IMR-90 (cell line): Measurements from ENCODE around the gene GMPPA. TPM values are rescaled to one million over a fixed set of nuclear protein-coding genes. Genes with fewer than 3 reads are reported as not detected.

Source experiments
- ATAC-seq: fragments of 200-7000 bp; cut with Tn5 transposase; 2 replicates; pipeline ENCODE4 v1.9.1; 2020; ENCODE audit warnings: low read depth, mild to moderate bottlenecking, moderate library complexity
- BruUV-seq: library from RNA; stranded (reverse); fragments of 400-500 nt; replicated peaks from 2 replicates; lab custom pipeline; 2021; lab: Mats Ljungman, UMichigan
- CTCF ChIA-PET: fragments of 300-600 bp; formaldehyde crosslinking; extraction: SDS; loops from one replicate; lab custom pipeline; 2021; ENCODE audit warnings: antibody characterized with exemption; lab: Yijun Ruan, JAX
- POLR2A ChIA-PET: fragments of 300-600 bp; sonication (Branson Sonifier 250); formaldehyde crosslinking; loops from one replicate; lab custom pipeline; 2022; ENCODE audit warnings: antibody characterized with exemption; ENCODE audit not compliant: unreplicated experiment; lab: Charles Lee
- DNase-seq: peaks from one replicate; pipeline ENCODE4 v3.0.0; 2013
- H2AFZ ChIP-seq: replicated peaks from 2 replicates; pipeline ENCODE3; 2013; ENCODE audit warnings: low read length, mild to moderate bottlenecking; ENCODE audit not compliant: poor library complexity
- H2AK5ac ChIP-seq: 2 replicates; pipeline ENCODE4 v1.6.1; 2013; ENCODE audit warnings: low read depth, low read length, inconsistent platforms
- H2AK9ac ChIP-seq: replicated peaks from 2 replicates; pipeline ENCODE3; 2013; ENCODE audit warnings: mild to moderate bottlenecking, low read depth, low read length, moderate library complexity; ENCODE audit not compliant: poor library complexity
- H2BK120ac ChIP-seq: 2 replicates; pipeline ENCODE4 v1.6.1; 2013; ENCODE audit warnings: low read depth, low read length, inconsistent platforms
- H2BK15ac ChIP-seq: 3 replicates; pipeline ENCODE4 v1.6.1; 2013; ENCODE audit warnings: low read depth, low read length, inconsistent platforms
- H2BK20ac ChIP-seq: 2 replicates; pipeline ENCODE4 v1.6.1; 2013; ENCODE audit warnings: low read depth, mild to moderate bottlenecking, inconsistent platforms, low read length, moderate library complexity
- H2BK5ac ChIP-seq: 2 replicates; pipeline ENCODE4 v1.6.1; 2013; ENCODE audit warnings: mild to moderate bottlenecking, low read depth, low read length, inconsistent platforms; ENCODE audit not compliant: poor library complexity, severe bottlenecking
- H3K14ac ChIP-seq: replicated peaks from 2 replicates; pipeline ENCODE4 v1.6.1; 2013; ENCODE audit warnings: low read depth, low read length, inconsistent platforms
- H3K18ac ChIP-seq: 2 replicates; pipeline ENCODE4 v1.6.1; 2013; ENCODE audit warnings: low read depth, low read length, control low read depth
- H3K23ac ChIP-seq: 2 replicates; pipeline ENCODE4 v1.6.1; 2013; ENCODE audit warnings: low read depth, low read length, inconsistent platforms
- H3K27ac ChIP-seq: 2 replicates; pipeline ENCODE4 v1.5.1; 2013; ENCODE audit warnings: mild to moderate bottlenecking, control low read depth, low read length; ENCODE audit not compliant: insufficient read depth
- H3K27me3 ChIP-seq: 2 replicates; pipeline ENCODE4 v1.6.1; 2013; ENCODE audit warnings: low read length; ENCODE audit not compliant: control insufficient read depth, insufficient read depth
- H3K36me3 ChIP-seq: 2 replicates; pipeline ENCODE4 v1.6.1; 2013; ENCODE audit warnings: low read length, mixed read lengths; ENCODE audit not compliant: control insufficient read depth, insufficient read depth
- H3K4ac ChIP-seq: 2 replicates; pipeline ENCODE4 v1.6.1; 2013; ENCODE audit warnings: low read depth, low read length, inconsistent platforms
- H3K4me1 ChIP-seq: 2 replicates; pipeline ENCODE4 v1.6.1; 2013; ENCODE audit warnings: low read length, mixed read lengths; ENCODE audit not compliant: control insufficient read depth, insufficient read depth
- H3K4me2 ChIP-seq: 2 replicates; pipeline ENCODE4 v1.6.1; 2013; ENCODE audit warnings: low read depth, mild to moderate bottlenecking, control low read depth, low read length, moderate library complexity
- H3K4me3 ChIP-seq: 2 replicates; pipeline ENCODE4 v1.5.1; 2013; ENCODE audit warnings: low read depth, mild to moderate bottlenecking, control low read depth, low read length, moderate library complexity; ENCODE audit not compliant: insufficient read depth
- H3K56ac ChIP-seq: 2 replicates; pipeline ENCODE4 v1.6.1; 2013; ENCODE audit warnings: low read length, inconsistent platforms; ENCODE audit not compliant: insufficient read depth; ENCODE audit errors: extremely low read depth
- H3K79me1 ChIP-seq, 2 experiments: 2 replicates each; pipeline ENCODE4 v1.6.1; 2013; ENCODE audit warnings: low read length in 2 of 2, inconsistent platforms in 1 of 2, low read depth in 1 of 2
- H3K9ac ChIP-seq: 2 replicates; pipeline ENCODE4 v1.6.1; 2013; ENCODE audit warnings: low read depth, low read length, control low read depth
- H3K9me1 ChIP-seq: 2 replicates; pipeline ENCODE4 v1.6.1; 2013; ENCODE audit warnings: low read length, inconsistent platforms; ENCODE audit not compliant: insufficient read depth
- H3K9me3 ChIP-seq: 2 replicates; pipeline ENCODE4 v1.6.1; 2013; ENCODE audit warnings: low read length; ENCODE audit not compliant: control insufficient read depth, insufficient read depth
- H4K20me1 ChIP-seq: 2 replicates; pipeline ENCODE4 v1.6.1; 2013; ENCODE audit warnings: low read length, inconsistent platforms; ENCODE audit not compliant: insufficient read depth
- H4K5ac ChIP-seq: 2 replicates; pipeline ENCODE4 v1.6.1; 2013; ENCODE audit warnings: mild to moderate bottlenecking, low read depth, low read length, control low read depth
- H4K8ac ChIP-seq, 2 experiments: 2 replicates each; pipeline ENCODE4 v1.6.1; 2013; ENCODE audit warnings: low read depth in 2 of 2, low read length in 2 of 2, control low read depth in 1 of 2, inconsistent platforms in 1 of 2
- H4K91ac ChIP-seq: 2 replicates; pipeline ENCODE4 v1.6.1; 2013; ENCODE audit warnings: low read depth, low read length, inconsistent platforms; ENCODE audit not compliant: insufficient read depth
- BHLHE40 ChIP-seq: fragments of 150-350 bp; IDR thresholded peaks from 2 replicates; pipeline ENCODE4 v1.6.1; 2016; ENCODE audit warnings: mild to moderate bottlenecking, low read depth, low read length
- CEBPB ChIP-seq: IDR thresholded peaks from 2 replicates; pipeline ENCODE4 v1.6.1; 2012; ENCODE audit warnings: low read depth, low read length, improper control_type of control experiment
- CHD1 ChIP-seq: IDR thresholded peaks from 2 replicates; pipeline ENCODE4 v1.6.1; 2012; ENCODE audit warnings: low read depth, low read length, improper control_type of control experiment
- CTCF ChIP-seq: conservative IDR thresholded peaks from 2 replicates; pipeline ENCODE4 v1.5.1; 2012; ENCODE audit warnings: mild to moderate bottlenecking, low read depth, low read length, improper control_type of control experiment
- ELK1 ChIP-seq: fragments of 150-350 bp; IDR thresholded peaks from 2 replicates; pipeline ENCODE4 v1.6.1; 2016; ENCODE audit warnings: low read depth, mild to moderate bottlenecking, low read length, moderate library complexity, borderline replicate concordance
- FOS ChIP-seq: fragments of 150-350 bp; IDR thresholded peaks from 2 replicates; pipeline ENCODE4 v1.6.1; 2016; ENCODE audit warnings: low read depth, low read length
- MAFK ChIP-seq: IDR thresholded peaks from 2 replicates; pipeline ENCODE4 v1.6.1; 2012; ENCODE audit warnings: low read depth, low read length, improper control_type of control experiment
- MAZ ChIP-seq: IDR thresholded peaks from 2 replicates; pipeline ENCODE4 v1.6.1; 2012; ENCODE audit warnings: low read depth, mild to moderate bottlenecking, low read length, improper control_type of control experiment, moderate library complexity, borderline replicate concordance
- MXI1 ChIP-seq: IDR thresholded peaks from 2 replicates; pipeline ENCODE4 v1.6.1; 2012; ENCODE audit warnings: low read depth, mild to moderate bottlenecking, low read length, moderate library complexity, borderline replicate concordance
- NFE2L2 ChIP-seq: fragments of 150-350 bp; IDR thresholded peaks from 2 replicates; pipeline ENCODE4 v1.6.1; 2016; ENCODE audit warnings: low read depth, mild to moderate bottlenecking, low read length
- POLR2A ChIP-seq: IDR thresholded peaks from 2 replicates; pipeline ENCODE4 v1.6.1; 2012; ENCODE audit warnings: mild to moderate bottlenecking, low read depth, low read length
- RAD21 ChIP-seq: IDR thresholded peaks from 2 replicates; pipeline ENCODE4 v1.6.1; 2012; ENCODE audit warnings: low read length, improper control_type of control experiment
- RCOR1 ChIP-seq: IDR thresholded peaks from 2 replicates; pipeline ENCODE4 v1.6.1; 2012; ENCODE audit warnings: mild to moderate bottlenecking, low read length, improper control_type of control experiment; ENCODE audit not compliant: insufficient replicate concordance
- RFX5 ChIP-seq: IDR thresholded peaks from 2 replicates; pipeline ENCODE4 v1.8.0; 2012; ENCODE audit warnings: low read depth, mild to moderate bottlenecking, low read length, moderate library complexity
- SMC3 ChIP-seq: fragments of 150-350 bp; IDR thresholded peaks from 2 replicates; pipeline ENCODE4 v1.6.1; 2016; ENCODE audit warnings: low read depth, mild to moderate bottlenecking, antibody characterized with exemption, low read length, moderate library complexity
- WGBS, 2 experiments: methylation state at CpG; one replicate each; pipeline versions ENCODE4 v1.1.5 to v1.1.7; 2013; ENCODE audit warnings: missing lambda C conversion rate in 2 of 2; ENCODE audit not compliant: insufficient read length in 1 of 2; ENCODE audit errors: extremely low coverage in 2 of 2; 5-methylcytosine and 5-hydroxymethylcytosine counted together
- dilution Hi-C: fragments of 300-500 bp; cut with HindIII; formaldehyde crosslinking; loops from one replicate; pipeline ENCODE4 v1.14.3; 2018; ENCODE audit warnings: low sequenced_read_pairs; ENCODE audit not compliant: unreplicated experiment
- in situ Hi-C: fragments of 300-500 bp; cut with MboI; formaldehyde crosslinking; loops from 3 replicates; pipeline ENCODE4 v1.14.3; 2019; ENCODE audit warnings: low sequenced_read_pairs, inconsistent platforms, mixed read lengths
- intact Hi-C: fragments of 100-400 bp; cut with micrococcal nuclease; formaldehyde crosslinking; loops from 2 replicates; pipeline ENCODE4 v1.10.0; 2022
- polyA plus RNA-seq, 3 experiments: library from polyadenylated mRNA; depleted of rRNA; stranded (reverse); fragments of >200 nt; gene quantifications; 2 replicates each; pipeline ENCODE4 v1.2.3, GENCODE V29; 2012; ENCODE audit warnings: low replicate concordance in 1 of 3
- total RNA-seq: library from RNA; depleted of rRNA; stranded (reverse); fragments of >200 nt; gene quantifications from 2 replicates; pipeline ENCODE4 v1.2.3, GENCODE V29; 2012
- TF ChIP-seq, protein P1 (sequence below): fragments of 150-350 bp; IDR thresholded peaks from 2 replicates; pipeline ENCODE4 v1.6.1; 2017; ENCODE audit warnings: mild to moderate bottlenecking, antibody characterized with exemption, low read length, low read depth

Gene GMPPA
- total and polyA plus RNA-seq, 2 of the 4 experiments (the other 2 are of a cell fraction) = 103 to 134 TPM

GRCh38 chr2:219449609-219450008, 49.1 kb upstream of the GMPPA start:
- TF ChIP-seq POLR2A (no peak), CTCF (no peak), CEBPB (no peak), FOS (no peak), ELK1 (no peak), MAZ (no peak), RCOR1 (no peak), BHLHE40 (no peak), SMC3 (no peak), CHD1 (no peak), MAFK (no peak), NFE2L2 (no peak), MXI1 (no peak), RFX5 (no peak), RAD21 (no peak)
- TF ChIP-seq, protein P1, sequence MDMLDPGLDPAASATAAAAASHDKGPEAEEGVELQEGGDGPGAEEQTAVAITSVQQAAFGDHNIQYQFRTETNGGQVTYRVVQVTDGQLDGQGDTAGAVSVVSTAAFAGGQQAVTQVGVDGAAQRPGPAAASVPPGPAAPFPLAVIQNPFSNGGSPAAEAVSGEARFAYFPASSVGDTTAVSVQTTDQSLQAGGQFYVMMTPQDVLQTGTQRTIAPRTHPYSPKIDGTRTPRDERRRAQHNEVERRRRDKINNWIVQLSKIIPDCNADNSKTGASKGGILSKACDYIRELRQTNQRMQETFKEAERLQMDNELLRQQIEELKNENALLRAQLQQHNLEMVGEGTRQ = no peak
- BruUV-seq = no TSS peak
- dilution Hi-C loops = no loop called here

More at GRCh38 chr2:219449609-219450008, 49.1 kb upstream of the GMPPA start:
- H2AK5ac ChIP-seq = peak overlapping the region; percentile 1; the same call in 1 of the 2 replicates
- H3K27ac ChIP-seq = no peak overlapping the region
- no peak overlapping the region for H4K5ac ChIP-seq
- no peak overlapping the region; the same call in 1 of the 2 replicates for H4K91ac ChIP-seq
- H3K79me1 ChIP-seq = peaks cover 12 to 44% of the 10 kb centered on the region in 2 experiments
- no peak overlapping the region for H3K4me2 ChIP-seq
- H3K9me1 ChIP-seq = peaks cover 31% of the 10 kb centered on the region
- H3K9ac ChIP-seq = no peak overlapping the region
- no peak overlapping the region for H2BK15ac ChIP-seq
- DNase-seq (no peak), ATAC-seq (no peak)
- H3K56ac ChIP-seq = no peak overlapping the region
- H2BK20ac ChIP-seq = 0 out of 2 replicates have a peak overlapping the region, but pooled peaks have one; percentile 12
- intact Hi-C loops (no loop called here), in situ Hi-C loops (no loop called here)
- no peak overlapping the region for H3K23ac ChIP-seq
- no peak overlapping the region for H3K18ac ChIP-seq
- peak overlapping the region; percentile 1 for H2BK5ac ChIP-seq
- no peak overlapping the region for H3K4me3 ChIP-seq
- peaks cover 40% of the 10 kb centered on the region for H3K4me1 ChIP-seq
- ChIA-PET POLR2A (no interaction called here), CTCF (no interaction called here)
- H3K36me3 ChIP-seq = peaks cover 42% of the 10 kb centered on the region
- 63% methylated on average over 2 of the region's 5 CpGs; no CpG with 5 or more reads in 1 of the 2 experiments for WGBS, 2 experiments
- peak overlapping the region; percentile 1 for H2AK9ac ChIP-seq
- H4K20me1 ChIP-seq = no peaks in the 10 kb centered on the region; the same call in 1 of the 2 replicates
- 0 out of 2 replicates have a peak overlapping the region, but pooled peaks have one; percentile 33 for H3K4ac ChIP-seq
- no peak overlapping the region for H2BK120ac ChIP-seq
- H3K27me3 ChIP-seq = no peaks in the 10 kb centered on the region
- H4K8ac ChIP-seq = no peak overlapping the region
- H3K9me3 ChIP-seq = no peaks in the 10 kb centered on the region
- H3K14ac ChIP-seq = no peak overlapping the region
- no peak overlapping the region for H2AFZ ChIP-seq
